Activated gamma-delta T cell treated with Interleukin-2 at 50 U/mL for 16 hours (primary cell): Measurements from ENCODE around the gene YBX1.
"Not testable (repeated sequence)": the region's sequence is repeated elsewhere in the genome, so short reads cannot be mapped to it uniquely, and the experiment has no call there.

Experiments used
- DNase-seq: peaks from one replicate; pipeline ENCODE4 v3.0.0-alpha.2; 2020

YBX1 gene

GRCh38 chr1:42681741-42682483, at the start of gene YBX1:
Gene YBX1, plus strand, starts transcription at chr1:42682418. Its CDS starts 148 bp downstream, at chr1:42682566.
- DNase-seq = peak; percentile 94

- DNase-seq = no peak
Measured at GRCh38 chr1:42639116-42639515, 43.1 kb upstream of the YBX1 start.

- DNase-seq = no peak
Measured at GRCh38 chr1:42646056-42646455, 36.2 kb upstream of the YBX1 start.

GRCh38 chr1:42657201-42657600, 25.0 kb upstream of the YBX1 start:
- DNase-seq = no peak

- peak; percentile 94 for DNase-seq
Measured at GRCh38 chr1:42657981-42658876, 24.0 kb upstream of the YBX1 start, which contains the start of gene PPIH. Gene PPIH, plus strand, starts transcription at chr1:42658423. Its CDS starts 24 bp downstream, at chr1:42658447.

GRCh38 chr1:42658877-42659337, 23.3 kb upstream of the YBX1 start:
- no peak for DNase-seq

- DNase-seq = no peak
Measured at GRCh38 chr1:42660907-42661500, 21.2 kb upstream of the YBX1 start.

- DNase-seq = no peak
Measured at GRCh38 chr1:42669936-42670335, 12.3 kb upstream of the YBX1 start.

- DNase-seq = no peak
Measured at GRCh38 chr1:42670425-42670824, 11.8 kb upstream of the YBX1 start.

- no peak for DNase-seq
Measured at GRCh38 chr1:42674214-42674613, 8.0 kb upstream of the YBX1 start.

GRCh38 chr1:42674682-42675081, 7.5 kb upstream of the YBX1 start:
- no peak for DNase-seq

- no peak for DNase-seq
Measured at GRCh38 chr1:42675467-42675866, 6.8 kb upstream of the YBX1 start.

GRCh38 chr1:42676534-42677087, 5.6 kb upstream of the YBX1 start:
- no peak for DNase-seq

GRCh38 chr1:42679364-42679983, 2.7 kb upstream of the YBX1 start:
- no peak for DNase-seq

- no peak for DNase-seq
Measured at GRCh38 chr1:42680055-42680454, 2.2 kb upstream of the YBX1 start.

GRCh38 chr1:42680921-42681683, 1.1 kb upstream of the YBX1 start:
- no peak for DNase-seq

GRCh38 chr1:42682484-42682738, 193 bp downstream of the YBX1 start:
- not testable (repeated sequence) for DNase-seq

GRCh38 chr1:42682739-42683531, 717 bp downstream of the YBX1 start:
- DNase-seq = peak; percentile 56

- peak; percentile 5 for DNase-seq
Measured at GRCh38 chr1:42684139-42684538, 1.9 kb downstream of the YBX1 start.

- no peak for DNase-seq
Measured at GRCh38 chr1:42686418-42686817, 4.2 kb downstream of the YBX1 start.

GRCh38 chr1:42689912-42690311, 7.7 kb downstream of the YBX1 start:
- DNase-seq = no peak
